ENCODE results near the gene GFI1.

The GFI1 gene

DNA sequence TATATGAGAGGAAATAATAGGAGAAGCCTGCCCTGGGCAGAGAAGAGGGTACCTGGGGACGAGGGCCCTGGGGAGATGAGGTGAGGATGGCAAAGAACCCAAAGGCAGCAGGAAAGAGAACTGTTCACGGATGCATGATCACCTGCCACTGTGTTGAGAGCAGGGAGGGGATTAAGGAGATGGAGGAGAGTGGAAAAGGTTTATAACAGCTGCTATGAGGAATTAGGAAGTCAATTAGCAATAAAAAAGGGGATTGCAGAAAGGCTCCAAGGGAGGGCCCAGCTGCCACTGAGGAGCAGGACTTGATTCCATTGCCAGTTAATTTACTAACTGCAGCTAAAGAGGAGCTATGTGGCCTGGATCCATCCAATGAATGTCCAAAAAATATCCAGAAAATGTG is 61.1 kb downstream of the GFI1 start:
- Histone ChIP-seq H3K4me2 (ENCODE audit: low read depth, low read length, poor library complexity, severe bottlenecking) (no peak overlapping the region), H3K27ac (ENCODE audit: low read depth, low read length) (no peak overlapping the region), H3K27me3 (ENCODE audit: low read length) (no peaks in the 10 kb centered on the region), H3K36me3 (ENCODE audit: low read length) (no peaks in the 10 kb centered on the region), H4K20me1 (ENCODE audit: low read depth, low read length) (no peaks in the 10 kb centered on the region), H3K79me2 (ENCODE audit: insufficient read depth, low read length) (no peaks in the 10 kb centered on the region), H3K9me3 (ENCODE audit: insufficient read depth, low read length) (no peaks in the 10 kb centered on the region), H3F3A (ENCODE audit: insufficient read depth) (no peaks in the 10 kb centered on the region), H2AFZ (ENCODE audit: low read depth, low read length, severe bottlenecking) (no peak overlapping the region), H3K9ac (ENCODE audit: low read length) (no peak overlapping the region), H3K4me3 (ENCODE audit: insufficient read depth, low read length, poor library complexity, severe bottlenecking) (no peak overlapping the region), H3K9me2 (replicated peaks; ENCODE audit: insufficient read depth, low read length) (no peaks in the 10 kb centered on the region)
- TF ChIP-seq EZH2phosphoT487 (conservative IDR thresholded peaks at IDR 0.05; ENCODE audit: low read length), result no peak
